Stimulated activated CD4-positive, alpha-beta T cell treated with anti-CD3 and anti-CD28 coated beads, TNF-alpha, amount 100 ng/mL, for 48 hours (primary cell): ENCODE results near the gene QSOX2.
A peak's percentile ranks its signal among the peaks of the same experiment; 100 is the strongest.
"Not testable (repeated sequence)": the region's sequence is repeated elsewhere in the genome, so short reads cannot be mapped to it uniquely, and the experiment has no call there.

Experiments
- DNase-seq, 3 donors: peaks; one replicate each; pipeline ENCODE4 v3.0.0-alpha.2; 2020; ENCODE audit warnings: low read depth in 3 of 3

The QSOX2 gene

GRCh38 chr9:136282272-136282861 is 36.8 kb upstream of the QSOX2 start:
- DNase-seq: no peak

- no peak for DNase-seq
Observed at GRCh38 chr9:136281421-136282271, 36.0 kb upstream of the QSOX2 start.

GRCh38 chr9:136280535-136281315 is 35.1 kb upstream of the QSOX2 start:
- DNase-seq: no peak

GRCh38 chr9:136279471-136279870 is 33.9 kb upstream of the QSOX2 start:
- DNase-seq: no peak

- no peak for DNase-seq
Observed at GRCh38 chr9:136278894-136279293, 33.3 kb upstream of the QSOX2 start.

GRCh38 chr9:136278221-136278620 is 32.6 kb upstream of the QSOX2 start:
- no peak for DNase-seq

GRCh38 chr9:136277746-136278145 is 32.1 kb upstream of the QSOX2 start:
- no peak for DNase-seq

GRCh38 chr9:136276716-136277115 is 31.1 kb upstream of the QSOX2 start:
- no peak for DNase-seq

- DNase-seq: no peak
Observed at GRCh38 chr9:136275655-136276429, 30.2 kb upstream of the QSOX2 start.

- DNase-seq: no peak
Observed at GRCh38 chr9:136274786-136275654, 29.4 kb upstream of the QSOX2 start.

GRCh38 chr9:136273921-136274785 is 28.5 kb upstream of the QSOX2 start:
- DNase-seq: no peak

GRCh38 chr9:136273244-136273865 is 27.7 kb upstream of the QSOX2 start:
- no peak for DNase-seq

- no peak for DNase-seq
Observed at GRCh38 chr9:136270173-136270705, 24.6 kb upstream of the QSOX2 start.

- DNase-seq: no peak
Observed at GRCh38 chr9:136268735-136269134, 23.1 kb upstream of the QSOX2 start.

GRCh38 chr9:136268318-136268717 is 22.7 kb upstream of the QSOX2 start:
- no peak for DNase-seq

GRCh38 chr9:136267261-136268111 is 21.9 kb upstream of the QSOX2 start:
- DNase-seq: peak; percentile 72 to 79 (median 75)

- DNase-seq: not testable (repeated sequence)
Observed at GRCh38 chr9:136266641-136267040, 21.0 kb upstream of the QSOX2 start.
